K562 treated with DMSO at 1 percent for 12 hours (cell line): ENCODE measurements around the gene EIF4E3. TPM values are rescaled to one million over a fixed set of nuclear protein-coding genes. Genes with fewer than 3 reads are reported as not detected.

ENCODE experiments used
- total RNA-seq: library from RNA; unstranded; fragments of 300-600 nt; gene quantifications from 2 replicates; pipeline ENCODE4 v1.2.3, GENCODE V29; 2022; ENCODE audit not compliant: insufficient read depth

Gene EIF4E3
- 2.3 and 4.6 TPM in 2 replicates for total RNA-seq

GRCh38 chr3:71725271-71725991 is at the start of gene EIF4E3:
TSS of gene EIF4E3 (minus strand) at chr3:71725402. CDS start at chr3:71725367, 35 bp downstream.

GRCh38 chr3:71753701-71754609 is 28.8 kb upstream of the EIF4E3 start, which contains the start of gene GPR27:
TSS of gene GPR27 (plus strand) at chr3:71753855. CDS start at chr3:71754050, 195 bp downstream.

Other genes starting within 250 kb of the EIF4E3 start
- gene FOXP1, start 141.7 kb downstream of the EIF4E3 start, total RNA-seq, result 5.3 and 10.9 TPM in 2 replicates
- gene GPR27, start 28.5 kb upstream of the EIF4E3 start, total RNA-seq, result not detected in 2 replicates
- not detected in 2 replicates for gene PROK2, start 59.7 kb upstream of the EIF4E3 start, total RNA-seq